ENCODE data around the gene GFPT2. TPM values are rescaled to one million over a fixed set of nuclear protein-coding genes. Genes with fewer than 3 reads are reported as not detected.

GFPT2 gene
- total RNA-seq, 1 donor from 2014 or later, result 1.7 TPM

- DNase-seq (ENCODE audit: low spot score, unreplicated experiment), result no peak
- no peak for TF ChIP-seq CTCF (IDR thresholded peaks at IDR 0.05; ENCODE audit: unreplicated experiment)
- Mint-ChIP-seq H3K4me3 (ENCODE audit: low read depth) (no peak overlapping the region), H3K4me1 (ENCODE audit: low read depth) (no peaks in the 10 kb centered on the region), H3K9me3 (ENCODE audit: low read depth) (no peaks in the 10 kb centered on the region), H3K36me3 (ENCODE audit: insufficient read depth) (no peaks in the 10 kb centered on the region), H3K27me3 (no peaks in the 10 kb centered on the region), H3K27ac (no peak overlapping the region)
Measured at GRCh38 chr5:180323160-180323559, 30.0 kb downstream of the GFPT2 start.

DNA sequence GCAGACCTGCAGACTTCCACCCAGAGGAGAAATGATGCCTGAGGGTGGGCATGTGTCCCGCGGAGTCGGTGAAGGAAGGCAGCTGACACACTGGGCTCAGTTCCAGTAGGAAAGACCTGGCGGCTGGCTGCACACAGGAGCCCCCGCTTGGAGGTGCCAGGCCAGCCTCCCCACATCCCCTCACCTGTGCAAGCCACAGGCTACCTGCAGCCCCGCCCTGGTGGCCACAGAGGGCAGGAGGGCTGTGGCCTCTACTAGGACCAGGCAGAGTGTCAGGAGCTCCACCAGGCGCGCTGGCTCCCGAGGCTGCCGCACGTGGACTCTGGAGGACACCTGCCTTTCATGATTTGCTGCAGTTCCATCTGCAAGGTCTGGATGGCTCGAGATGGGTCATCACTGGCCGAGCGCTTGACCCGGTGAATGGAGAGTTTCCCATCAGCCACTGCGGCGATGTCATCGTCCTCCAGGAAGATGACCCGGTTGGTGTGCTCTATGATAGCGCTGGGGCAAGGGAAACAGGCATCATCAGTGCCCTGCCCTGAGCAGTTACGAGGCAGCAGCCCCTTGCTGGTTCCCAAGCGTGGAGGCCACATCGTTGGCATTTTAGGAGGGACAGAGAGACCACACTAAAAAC is 34.6 kb downstream of the GFPT2 start:
- Mint-ChIP-seq H3K27ac (no peak overlapping the region), H3K9me3 (ENCODE audit: low read depth) (no peaks in the 10 kb centered on the region), H3K4me3 (ENCODE audit: low read depth) (no peak overlapping the region), H3K36me3 (ENCODE audit: insufficient read depth) (no peaks in the 10 kb centered on the region), H3K4me1 (ENCODE audit: low read depth) (no peaks in the 10 kb centered on the region), H3K27me3 (no peaks in the 10 kb centered on the region)
- no peak for DNase-seq (ENCODE audit: low spot score, unreplicated experiment)
- TF ChIP-seq CTCF (IDR thresholded peaks at IDR 0.05; ENCODE audit: unreplicated experiment), result no peak

DNA sequence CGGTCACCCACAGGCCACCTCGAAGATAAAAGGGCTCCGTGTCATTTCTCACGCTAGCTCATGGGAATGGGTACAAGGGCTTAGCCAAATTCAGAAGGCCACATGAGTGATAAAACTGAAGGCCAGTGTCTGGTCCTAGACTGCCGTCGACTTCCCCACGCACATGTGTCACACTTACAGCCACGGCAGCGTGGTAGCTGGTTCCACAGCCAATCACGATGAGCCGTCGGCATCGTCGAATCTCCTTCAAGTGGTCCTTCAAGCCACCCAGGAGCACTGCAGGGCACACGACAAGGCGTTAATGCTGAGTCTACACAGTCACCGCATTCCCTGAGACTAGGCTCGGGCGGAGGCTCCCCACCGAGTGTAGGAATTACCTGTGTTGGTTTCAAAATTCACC is 36.5 kb downstream of the GFPT2 start:
- TF ChIP-seq CTCF (IDR thresholded peaks at IDR 0.05; ENCODE audit: unreplicated experiment), result no peak
- no peak overlapping the region for H3K27ac Mint-ChIP-seq
- no peak for DNase-seq (ENCODE audit: low spot score, unreplicated experiment)
- no peaks in the 10 kb centered on the region for H3K27me3 Mint-ChIP-seq
- H3K9me3 Mint-ChIP-seq (ENCODE audit: low read depth), result no peaks in the 10 kb centered on the region
- H3K36me3 Mint-ChIP-seq (ENCODE audit: insufficient read depth), result no peaks in the 10 kb centered on the region
- no peak overlapping the region for H3K4me3 Mint-ChIP-seq (ENCODE audit: low read depth)
- H3K4me1 Mint-ChIP-seq (ENCODE audit: low read depth), result no peaks in the 10 kb centered on the region

GRCh38 chr5:180315762-180316212 is 37.3 kb downstream of the GFPT2 start:
- Mint-ChIP-seq H3K4me1 (ENCODE audit: low read depth) (no peaks in the 10 kb centered on the region), H3K27ac (no peak overlapping the region), H3K27me3 (no peaks in the 10 kb centered on the region), H3K36me3 (ENCODE audit: insufficient read depth) (no peaks in the 10 kb centered on the region), H3K9me3 (ENCODE audit: low read depth) (no peaks in the 10 kb centered on the region), H3K4me3 (ENCODE audit: low read depth) (no peak overlapping the region)
- DNase-seq (ENCODE audit: low spot score, unreplicated experiment), result peak; percentile 46
- TF ChIP-seq CTCF (IDR thresholded peaks at IDR 0.05; ENCODE audit: unreplicated experiment), result peak; percentile 78

DNA sequence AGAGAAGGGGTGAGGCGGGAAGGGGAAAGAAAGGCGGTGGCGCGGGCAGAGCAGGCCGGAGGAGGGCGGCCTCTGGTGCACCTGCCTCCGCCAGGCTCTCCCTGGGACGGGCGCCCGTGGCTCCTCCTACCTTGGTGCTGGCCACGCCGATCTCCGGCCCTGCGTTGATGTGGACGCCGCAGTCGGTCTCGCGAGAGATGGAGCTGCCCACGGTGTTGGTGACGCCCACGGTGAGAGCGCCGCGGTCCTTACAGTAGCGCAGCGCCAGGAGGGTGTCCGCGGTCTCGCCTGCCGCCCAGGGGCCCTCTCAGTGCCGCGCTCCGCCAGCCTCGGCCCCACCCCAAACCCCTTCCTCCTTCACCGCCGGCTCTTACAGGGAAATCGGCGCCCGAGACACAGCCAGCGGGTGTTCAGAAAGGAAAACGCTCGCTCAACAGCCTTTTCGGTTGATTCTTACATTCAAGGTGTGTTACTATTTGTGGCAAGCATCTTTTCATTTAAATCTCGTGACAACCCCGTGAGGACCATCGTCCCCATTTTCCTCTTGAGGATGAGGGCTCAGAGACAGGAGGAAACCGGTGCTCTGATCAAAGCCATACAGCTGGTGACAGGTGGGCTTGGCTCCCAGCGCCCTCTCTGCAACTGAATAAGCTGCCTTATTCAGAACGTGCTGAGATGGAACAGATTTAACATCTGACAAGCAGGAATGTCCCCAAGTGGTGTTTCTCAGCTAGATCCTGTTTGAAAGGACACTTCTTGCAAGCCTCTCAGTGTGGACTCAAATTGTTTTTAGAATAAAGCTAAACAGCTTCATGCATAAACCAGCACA is 39.2 kb downstream of the GFPT2 start:
- DNase-seq (ENCODE audit: low spot score, unreplicated experiment), result no peak
- no peak overlapping the region for H3K27ac Mint-ChIP-seq
- no peaks in the 10 kb centered on the region for H3K36me3 Mint-ChIP-seq (ENCODE audit: insufficient read depth)
- TF ChIP-seq CTCF (IDR thresholded peaks at IDR 0.05; ENCODE audit: unreplicated experiment), result no peak
- no peaks in the 10 kb centered on the region for H3K4me1 Mint-ChIP-seq (ENCODE audit: low read depth)
- no peaks in the 10 kb centered on the region for H3K9me3 Mint-ChIP-seq (ENCODE audit: low read depth)
- H3K27me3 Mint-ChIP-seq, result no peaks in the 10 kb centered on the region
- no peak overlapping the region for H3K4me3 Mint-ChIP-seq (ENCODE audit: low read depth)
